Nephron progenitor cell (in vitro differentiated cells): ENCODE data around the gene GMDS.
"Not testable (repeated sequence)": the region's sequence is repeated elsewhere in the genome, so short reads cannot be mapped to it uniquely, and the experiment has no call there.

Source experiments
- DNase-seq: peaks from one replicate; pipeline ENCODE4 v3.0.0; 2021
- H3K27ac Mint-ChIP-seq: 2 replicates; pipeline ENCODE4 v1.8.0; 2021; ENCODE audit warnings: mild to moderate bottlenecking, moderate library complexity, mixed read lengths
- H3K27me3 Mint-ChIP-seq: 2 replicates; pipeline ENCODE4 v1.8.0; 2021; ENCODE audit warnings: mild to moderate bottlenecking, low read depth, mixed read lengths; ENCODE audit not compliant: poor library complexity
- H3K36me3 Mint-ChIP-seq: 2 replicates; pipeline ENCODE4 v1.8.0; 2021; ENCODE audit warnings: low read depth, mixed read lengths
- H3K4me1 Mint-ChIP-seq: 2 replicates; pipeline ENCODE4 v1.8.0; 2021; ENCODE audit warnings: mixed read lengths
- H3K4me3 Mint-ChIP-seq: 2 replicates; pipeline ENCODE4 v1.8.0; 2021; ENCODE audit warnings: mild to moderate bottlenecking, moderate library complexity, mixed read lengths
- H3K9me3 Mint-ChIP-seq: 2 replicates; pipeline ENCODE4 v1.8.0; 2021; ENCODE audit warnings: mild to moderate bottlenecking, moderate library complexity, mixed read lengths
- TF ChIP-seq, protein P1 (sequence below): fragments of 200-600 bp; sonication (generic); IDR thresholded peaks from 2 replicates; pipeline ENCODE4 v1.5.0; 2021; ENCODE audit warnings: antibody characterized with exemption

Gene GMDS

DNA sequence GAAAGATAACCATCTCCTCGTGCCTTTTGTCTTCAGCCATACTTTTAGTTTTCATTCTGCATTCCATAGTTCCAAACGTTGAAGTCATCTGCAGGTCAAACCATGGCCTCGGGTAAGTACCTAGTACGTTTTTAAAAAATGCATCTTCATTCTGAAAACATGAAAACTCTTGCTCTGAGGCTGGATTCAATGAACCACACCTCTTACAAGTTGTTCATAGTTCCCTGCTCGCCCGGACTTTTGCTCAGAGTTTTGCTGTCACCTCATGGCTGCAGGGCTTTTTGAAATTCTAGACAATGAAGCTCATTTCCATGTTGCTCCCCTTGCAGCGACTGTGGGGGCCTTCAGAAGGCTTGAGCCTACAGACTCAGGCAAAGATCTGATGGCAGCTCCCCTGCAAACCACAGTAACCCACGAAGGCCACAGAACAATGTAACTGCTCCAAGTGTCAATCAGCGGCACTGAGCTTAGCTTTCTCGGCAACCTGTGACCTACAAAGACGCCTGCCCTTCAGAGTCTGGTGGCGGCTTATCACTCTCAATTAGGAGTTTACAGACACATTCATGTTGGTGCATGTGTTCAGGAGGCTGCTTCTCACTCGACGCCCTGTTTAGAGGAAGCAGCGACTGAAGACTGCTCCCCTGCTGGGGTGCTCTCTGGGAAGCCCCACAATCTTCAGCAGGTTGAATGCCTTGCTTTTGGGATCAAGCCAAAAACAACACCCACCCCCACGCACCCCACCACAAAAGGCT, 574.5 kb downstream of the GMDS start:
- peaks cover 46% of the 10 kb centered on the region for H3K4me1 Mint-ChIP-seq
- DNase-seq, result no peak
- no peak overlapping the region for H3K27ac Mint-ChIP-seq
- peaks cover 7% of the 10 kb centered on the region for H3K27me3 Mint-ChIP-seq
- peaks cover 83% of the 10 kb centered on the region for H3K36me3 Mint-ChIP-seq
- TF ChIP-seq, protein P1, sequence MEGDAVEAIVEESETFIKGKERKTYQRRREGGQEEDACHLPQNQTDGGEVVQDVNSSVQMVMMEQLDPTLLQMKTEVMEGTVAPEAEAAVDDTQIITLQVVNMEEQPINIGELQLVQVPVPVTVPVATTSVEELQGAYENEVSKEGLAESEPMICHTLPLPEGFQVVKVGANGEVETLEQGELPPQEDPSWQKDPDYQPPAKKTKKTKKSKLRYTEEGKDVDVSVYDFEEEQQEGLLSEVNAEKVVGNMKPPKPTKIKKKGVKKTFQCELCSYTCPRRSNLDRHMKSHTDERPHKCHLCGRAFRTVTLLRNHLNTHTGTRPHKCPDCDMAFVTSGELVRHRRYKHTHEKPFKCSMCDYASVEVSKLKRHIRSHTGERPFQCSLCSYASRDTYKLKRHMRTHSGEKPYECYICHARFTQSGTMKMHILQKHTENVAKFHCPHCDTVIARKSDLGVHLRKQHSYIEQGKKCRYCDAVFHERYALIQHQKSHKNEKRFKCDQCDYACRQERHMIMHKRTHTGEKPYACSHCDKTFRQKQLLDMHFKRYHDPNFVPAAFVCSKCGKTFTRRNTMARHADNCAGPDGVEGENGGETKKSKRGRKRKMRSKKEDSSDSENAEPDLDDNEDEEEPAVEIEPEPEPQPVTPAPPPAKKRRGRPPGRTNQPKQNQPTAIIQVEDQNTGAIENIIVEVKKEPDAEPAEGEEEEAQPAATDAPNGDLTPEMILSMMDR, result no peak
- H3K9me3 Mint-ChIP-seq, result peaks cover 37% of the 10 kb centered on the region
- no peak overlapping the region for H3K4me3 Mint-ChIP-seq

DNA sequence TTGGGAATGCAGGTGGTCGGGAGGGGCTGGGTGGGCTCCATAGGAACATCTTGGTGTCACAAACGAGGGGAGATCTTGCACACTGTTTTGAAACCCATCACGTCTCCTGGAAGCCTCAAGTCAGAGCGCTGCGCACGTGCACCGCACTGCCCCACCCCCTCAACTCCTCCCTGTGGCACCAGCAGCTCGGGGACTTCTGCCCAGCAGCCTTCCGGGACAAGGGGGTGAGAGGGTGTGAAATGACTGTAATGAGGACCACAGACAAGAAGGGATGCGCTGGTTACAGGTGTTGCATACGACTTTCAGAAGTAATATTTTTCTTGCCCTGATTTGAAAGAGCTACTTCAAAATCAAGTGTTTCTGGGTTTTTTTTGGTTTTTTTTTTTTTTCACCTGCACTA, 575.4 kb downstream of the GMDS start:
- Mint-ChIP-seq H3K27ac (no peak overlapping the region), H3K27me3 (peaks cover 7% of the 10 kb centered on the region), H3K9me3 (peaks cover 30% of the 10 kb centered on the region), H3K4me3 (no peak overlapping the region), H3K36me3 (peaks cover 74% of the 10 kb centered on the region), H3K4me1 (peaks cover 55% of the 10 kb centered on the region)
- DNase-seq, result no peak
- TF ChIP-seq, protein P1, result no peak

GRCh38 chr6:1668456-1668855, 576.9 kb downstream of the GMDS start:
- not testable (repeated sequence) for H3K27me3 Mint-ChIP-seq, H3K4me3 Mint-ChIP-seq, H3K27ac Mint-ChIP-seq, DNase-seq
- H3K9me3 Mint-ChIP-seq, result peaks cover 15% of the 10 kb centered on the region
- H3K4me1 Mint-ChIP-seq, result peaks cover 64% of the 10 kb centered on the region
- H3K36me3 Mint-ChIP-seq, result peaks cover 63% of the 10 kb centered on the region

GRCh38 chr6:1667805-1668175, 577.6 kb downstream of the GMDS start:
- Mint-ChIP-seq H3K4me1 (peaks cover 64% of the 10 kb centered on the region), H3K36me3 (peaks cover 59% of the 10 kb centered on the region), H3K27me3 (peaks cover 7% of the 10 kb centered on the region), H3K9me3 (peaks cover 9% of the 10 kb centered on the region), H3K27ac (no peak overlapping the region), H3K4me3 (no peak overlapping the region)
- DNase-seq, result no peak
- TF ChIP-seq, protein P1, result no peak

GRCh38 chr6:1667012-1667804, 578.2 kb downstream of the GMDS start:
- peaks cover 7% of the 10 kb centered on the region for H3K27me3 Mint-ChIP-seq
- no peak for DNase-seq
- no peak overlapping the region for H3K27ac Mint-ChIP-seq
- peaks cover 53% of the 10 kb centered on the region for H3K36me3 Mint-ChIP-seq
- H3K4me1 Mint-ChIP-seq, result peaks cover 60% of the 10 kb centered on the region
- TF ChIP-seq, protein P1, result no peak
- no peak overlapping the region for H3K4me3 Mint-ChIP-seq
- H3K9me3 Mint-ChIP-seq, result peaks cover 5% of the 10 kb centered on the region

DNA sequence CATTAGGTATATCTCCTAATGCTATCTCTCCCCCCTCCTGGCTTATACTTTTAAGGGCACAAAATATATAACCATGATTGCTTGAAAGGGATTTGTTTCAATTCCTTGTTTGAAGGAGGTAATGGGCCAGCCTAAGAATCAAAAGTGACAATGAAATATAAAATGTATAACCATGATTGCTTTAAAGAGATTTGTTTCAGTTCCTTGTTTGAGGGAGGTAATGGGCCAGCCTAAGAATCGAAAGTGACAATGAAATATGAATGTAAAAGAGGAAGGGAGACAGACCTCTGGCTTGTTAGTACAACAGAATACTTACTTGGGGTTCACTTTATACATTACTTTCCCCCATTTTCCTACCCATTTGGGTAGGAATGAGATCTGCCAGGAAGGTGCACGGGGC, 580.2 kb downstream of the GMDS start:
- Mint-ChIP-seq H3K27me3 (peaks cover 6% of the 10 kb centered on the region), H3K27ac (no peak overlapping the region), H3K9me3 (no peaks in the 10 kb centered on the region), H3K4me3 (no peak overlapping the region), H3K4me1 (peaks cover 51% of the 10 kb centered on the region), H3K36me3 (peaks cover 45% of the 10 kb centered on the region)
- TF ChIP-seq, protein P1, result no peak
- no peak for DNase-seq
